Endothelial cell of umbilical vein (primary cell): Measurements from ENCODE around the gene CSTF2.

ENCODE experiments used
- EZH2 ChIP-seq: IDR thresholded peaks from 2 replicates; pipeline ENCODE4 v1.6.1; 2012; ENCODE audit warnings: borderline replicate concordance, low read depth, mild to moderate bottlenecking, moderate library complexity, low read length, inconsistent platforms; ENCODE audit not compliant: severe bottlenecking
- MAX ChIP-seq: IDR thresholded peaks from 2 replicates; pipeline ENCODE4 v1.6.1; 2011; ENCODE audit not compliant: insufficient read depth, insufficient read length
- POLR2A ChIP-seq: IDR thresholded peaks from 2 replicates; pipeline ENCODE4 v1.6.1; 2012; ENCODE audit warnings: low read depth, mild to moderate bottlenecking, control low read depth, low read length
- POLR2AphosphoS5 ChIP-seq: IDR thresholded peaks from 2 replicates; pipeline ENCODE4 v1.6.1; 2012; ENCODE audit warnings: low read depth, mild to moderate bottlenecking, control low read depth, low read length, moderate library complexity; ENCODE audit not compliant: insufficient read depth
- TF ChIP-seq, protein P1 (sequence below), 2 donors: IDR thresholded peaks; 1 replicate in 1 of 2; 2 replicates in 1 of 2; pipeline ENCODE4 v1.5.1; 2011; ENCODE audit warnings: low read length in 2 of 2, mild to moderate bottlenecking in 2 of 2, moderate library complexity in 2 of 2, control low read depth in 1 of 2, inconsistent platforms in 1 of 2, low read depth in 1 of 2; ENCODE audit not compliant: insufficient read depth in 1 of 2; ENCODE audit errors: extremely low read depth in 1 of 2

GRCh38 chrX:100819534-100819836 lies 706 bp upstream of the CSTF2 start:
- TF ChIP-seq EZH2 (no peak), POLR2A (no peak), POLR2AphosphoS5 (no peak), MAX (no peak)
- TF ChIP-seq, protein P1, sequence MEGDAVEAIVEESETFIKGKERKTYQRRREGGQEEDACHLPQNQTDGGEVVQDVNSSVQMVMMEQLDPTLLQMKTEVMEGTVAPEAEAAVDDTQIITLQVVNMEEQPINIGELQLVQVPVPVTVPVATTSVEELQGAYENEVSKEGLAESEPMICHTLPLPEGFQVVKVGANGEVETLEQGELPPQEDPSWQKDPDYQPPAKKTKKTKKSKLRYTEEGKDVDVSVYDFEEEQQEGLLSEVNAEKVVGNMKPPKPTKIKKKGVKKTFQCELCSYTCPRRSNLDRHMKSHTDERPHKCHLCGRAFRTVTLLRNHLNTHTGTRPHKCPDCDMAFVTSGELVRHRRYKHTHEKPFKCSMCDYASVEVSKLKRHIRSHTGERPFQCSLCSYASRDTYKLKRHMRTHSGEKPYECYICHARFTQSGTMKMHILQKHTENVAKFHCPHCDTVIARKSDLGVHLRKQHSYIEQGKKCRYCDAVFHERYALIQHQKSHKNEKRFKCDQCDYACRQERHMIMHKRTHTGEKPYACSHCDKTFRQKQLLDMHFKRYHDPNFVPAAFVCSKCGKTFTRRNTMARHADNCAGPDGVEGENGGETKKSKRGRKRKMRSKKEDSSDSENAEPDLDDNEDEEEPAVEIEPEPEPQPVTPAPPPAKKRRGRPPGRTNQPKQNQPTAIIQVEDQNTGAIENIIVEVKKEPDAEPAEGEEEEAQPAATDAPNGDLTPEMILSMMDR (IDR thresholded peaks at IDR 0.05; ENCODE audit: extremely low read depth in 1 of 2, insufficient read depth in 1 of 2, low read depth in 1 of 2, low read length in 2 of 2), result no peak
